DMS79 treated with DMSO at 0.1 percent for 48 hours (cell line): ENCODE measurements around the gene SLC52A3.
A peak's percentile ranks its signal among the peaks of the same experiment; 100 is the strongest.
"Not testable (repeated sequence)": the region's sequence is repeated elsewhere in the genome, so short reads cannot be mapped to it uniquely, and the experiment has no call there.

Experiments used
- DNase-seq: peaks from one replicate; lab custom pipeline; 2025; lab: John Stamatoyannopoulos, UW

The SLC52A3 gene

DNA sequence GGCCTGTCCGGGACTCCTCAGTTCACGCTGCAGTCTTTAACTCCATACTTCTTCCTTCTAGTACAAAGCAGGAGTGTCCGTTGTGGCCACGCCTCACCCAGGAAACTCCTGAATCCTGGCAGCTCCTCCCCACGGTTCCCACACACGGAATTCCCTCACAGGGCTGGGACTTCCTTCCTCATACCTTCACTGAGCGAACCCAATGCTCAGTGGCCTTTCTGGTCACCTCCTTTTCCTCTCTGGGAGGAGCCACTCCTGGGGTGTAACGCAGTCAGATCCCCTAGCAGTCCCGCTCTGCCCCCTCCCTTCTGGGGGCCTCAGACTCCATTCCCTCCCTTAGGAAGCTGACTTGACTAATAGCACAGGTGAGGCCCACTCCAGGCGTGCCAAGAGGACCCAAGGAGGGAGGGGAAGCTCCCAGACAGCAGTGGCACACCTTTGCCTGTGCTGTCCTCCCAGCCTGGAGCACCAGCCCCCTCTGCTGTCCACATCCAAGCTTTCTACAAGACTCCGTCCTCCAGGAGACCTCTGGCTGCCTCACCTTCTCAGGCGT lies at the start of gene SLC52A3:
TSS of gene SLC52A3 (minus strand) at position 75 of the 553 bp plus-strand sequence. CDS start 2,726 bp downstream, outside the sequence.
- DNase-seq = no peak

DNA sequence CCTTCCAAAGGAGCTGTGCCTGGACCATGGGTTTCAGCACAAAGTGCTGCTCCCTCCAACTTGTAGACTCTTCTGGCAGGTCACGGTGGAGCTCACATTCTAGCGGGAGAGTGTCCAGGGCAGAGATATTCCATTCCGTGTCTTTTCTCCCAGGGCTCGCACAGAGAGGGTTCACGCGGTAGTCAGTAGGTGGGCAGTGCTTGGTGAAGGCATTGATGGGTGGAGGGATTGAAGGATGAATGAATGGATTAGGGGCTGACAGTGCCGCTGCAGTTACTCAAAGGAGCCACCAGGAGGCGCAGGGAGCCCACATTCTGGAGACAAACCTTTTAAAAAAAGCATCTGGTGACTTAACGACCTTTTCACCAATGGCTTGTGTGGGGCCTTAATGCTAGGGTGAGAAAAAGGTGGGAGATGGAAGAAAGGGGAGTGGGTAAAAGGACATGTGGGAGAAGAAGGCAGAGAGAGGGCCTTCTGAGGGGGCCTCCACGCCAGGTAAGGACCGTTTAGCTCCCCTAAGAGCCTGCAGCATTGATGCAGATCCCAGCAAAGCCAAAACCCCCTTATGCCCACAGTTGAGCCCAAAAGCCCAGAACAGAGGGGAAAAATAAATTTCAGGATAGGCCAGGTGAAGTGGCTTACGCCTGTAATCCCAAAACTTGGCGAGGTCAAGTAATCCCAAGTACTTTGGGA lies 47.8 kb upstream of the SLC52A3 start:
- DNase-seq = peak; percentile 37

DNA sequence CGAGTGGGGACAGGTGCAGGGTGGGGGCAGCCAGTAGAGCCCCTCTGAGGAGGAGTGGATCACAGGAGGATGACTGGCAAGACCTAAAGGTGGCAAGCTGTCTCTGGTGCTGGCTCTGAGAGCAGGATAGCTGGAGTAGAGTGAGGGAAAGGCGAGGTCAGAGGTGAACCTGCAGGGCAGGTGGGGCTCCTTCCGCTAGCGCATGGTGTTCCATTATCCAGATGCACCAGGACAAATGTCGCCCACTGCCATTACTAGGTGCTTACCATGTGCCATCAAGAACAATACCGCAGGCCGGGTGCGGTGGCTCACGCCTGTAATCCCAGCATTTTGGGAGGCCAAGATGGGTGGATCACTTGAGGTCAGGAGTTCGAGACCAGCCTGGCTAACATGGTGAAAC lies 46.9 kb upstream of the SLC52A3 start:
- DNase-seq = no peak

DNA sequence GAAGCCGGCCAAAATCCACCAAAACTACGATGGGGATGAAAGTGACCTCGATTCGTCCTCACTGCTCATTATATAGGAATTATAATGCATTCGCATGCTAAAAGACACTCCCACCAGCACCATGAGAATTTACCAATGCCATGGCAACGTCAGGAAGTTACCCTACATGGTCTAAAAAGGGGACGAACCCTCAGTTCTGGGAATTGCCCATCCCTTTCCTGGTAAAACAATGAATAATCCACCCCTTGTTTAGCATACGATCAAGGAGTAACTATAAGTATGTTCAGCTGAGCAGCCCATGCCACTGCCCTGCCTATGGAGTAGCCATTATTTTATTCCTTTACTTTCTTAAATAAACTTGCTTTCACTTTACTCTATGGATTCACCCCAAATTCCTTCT lies 45.1 kb upstream of the SLC52A3 start:
- DNase-seq = no peak

DNA sequence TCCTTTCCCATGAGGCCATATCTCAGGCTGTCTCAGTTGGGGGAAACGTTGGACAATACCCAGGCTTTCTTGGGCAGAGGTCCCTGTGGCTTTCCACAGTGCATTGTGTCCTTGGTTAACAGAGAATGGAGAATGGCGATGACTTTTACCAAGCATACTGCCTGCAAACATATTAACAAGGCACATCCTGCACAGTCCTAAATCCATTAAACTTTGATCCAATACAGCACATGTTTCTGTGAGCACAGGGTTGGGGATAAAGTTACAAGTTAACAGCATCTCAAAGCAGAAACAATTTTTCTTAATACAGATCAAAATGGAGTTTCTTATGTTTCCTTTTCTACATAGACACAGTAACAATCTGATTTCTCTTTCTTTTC lies 44.1 kb upstream of the SLC52A3 start:
- DNase-seq = not testable (repeated sequence)

DNA sequence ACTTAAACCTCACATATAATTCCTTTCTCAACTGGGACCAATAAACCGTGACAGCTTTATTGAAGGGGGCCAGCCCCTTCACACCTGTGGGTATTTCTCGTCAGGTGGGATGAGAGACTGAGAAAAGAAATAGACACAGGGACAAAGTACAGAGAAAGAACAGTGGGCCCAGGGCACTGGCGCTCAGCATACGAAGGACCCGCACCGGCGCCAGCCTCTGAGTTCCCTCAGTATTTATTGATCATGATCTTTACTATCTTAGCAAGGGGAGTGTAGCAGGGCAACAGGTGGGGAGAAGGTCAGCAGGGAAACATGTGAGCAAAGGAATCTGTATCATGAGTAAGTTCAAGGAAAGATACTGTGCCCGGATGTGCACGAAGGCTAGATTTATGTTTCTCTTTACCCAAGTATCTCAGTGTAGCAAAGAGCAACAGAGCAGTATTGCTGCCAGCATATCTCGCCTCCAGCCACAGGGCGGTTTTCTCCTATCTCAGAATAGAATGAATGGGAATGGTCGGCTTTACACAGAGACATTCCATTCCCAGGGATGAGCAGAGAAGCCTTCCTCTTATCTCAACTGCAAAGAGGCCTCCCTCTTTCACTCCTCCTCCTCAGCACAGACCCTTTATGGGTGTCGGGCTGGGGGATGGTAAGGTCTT lies 43.6 kb upstream of the SLC52A3 start:
- DNase-seq = not testable (repeated sequence)

DNA sequence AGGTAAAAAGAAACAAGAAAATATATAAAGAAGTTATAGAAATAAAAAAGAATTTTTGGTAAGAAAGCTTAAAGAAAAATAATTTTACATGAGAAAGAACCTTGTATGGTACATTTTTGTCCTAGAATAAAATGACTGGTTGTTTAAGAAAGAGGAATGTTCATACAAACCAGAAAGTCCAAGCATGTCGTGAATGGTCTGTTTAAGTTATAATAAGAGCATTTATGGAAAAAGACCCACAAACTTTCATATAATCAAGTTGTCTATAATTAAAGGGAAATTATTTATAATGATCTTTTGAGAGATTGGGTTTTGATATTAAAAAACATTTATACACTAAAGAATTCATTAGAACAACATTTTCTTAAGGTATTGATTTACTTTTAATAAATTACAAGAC lies 37.4 kb upstream of the SLC52A3 start:
- no peak for DNase-seq

DNA sequence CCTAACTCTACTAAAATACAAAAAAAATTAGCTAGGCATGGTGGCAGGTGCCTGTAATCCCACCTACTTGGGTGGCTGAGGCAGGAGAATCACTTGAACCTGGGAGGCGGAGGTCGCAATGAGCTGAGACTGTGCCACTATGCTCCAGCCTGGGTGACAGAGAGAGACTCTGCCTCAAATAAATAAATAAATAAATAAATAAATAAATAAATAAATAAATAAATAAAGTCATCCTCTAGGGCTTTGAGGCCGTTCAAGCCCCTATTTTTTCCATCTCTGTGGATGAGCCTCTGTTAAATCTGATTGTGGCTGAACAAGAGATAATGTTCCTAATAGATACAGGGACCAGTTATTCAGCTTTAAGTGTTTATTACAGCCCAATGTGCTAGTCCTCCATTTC lies 33.4 kb upstream of the SLC52A3 start:
- no peak for DNase-seq

DNA sequence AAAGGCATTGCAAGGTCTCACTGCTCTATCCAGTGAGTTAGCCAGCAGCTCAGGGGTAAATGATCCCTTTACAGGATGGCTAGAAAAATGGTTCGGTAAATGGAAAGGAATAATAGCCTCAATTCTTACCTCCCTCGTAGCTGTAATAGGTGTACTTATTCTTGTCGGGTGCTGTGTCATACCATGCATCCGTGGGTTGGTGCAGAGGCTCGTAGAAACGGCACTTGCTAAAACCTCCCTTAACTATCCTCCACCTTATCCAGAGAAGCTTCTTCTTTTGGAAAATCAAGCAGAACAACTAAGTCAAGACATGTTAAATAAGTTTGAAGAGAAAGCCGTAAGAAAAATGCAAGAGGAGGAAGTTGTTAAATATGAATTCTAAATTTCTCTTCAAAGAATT lies 31.7 kb upstream of the SLC52A3 start:
- DNase-seq = not testable (repeated sequence)

DNA sequence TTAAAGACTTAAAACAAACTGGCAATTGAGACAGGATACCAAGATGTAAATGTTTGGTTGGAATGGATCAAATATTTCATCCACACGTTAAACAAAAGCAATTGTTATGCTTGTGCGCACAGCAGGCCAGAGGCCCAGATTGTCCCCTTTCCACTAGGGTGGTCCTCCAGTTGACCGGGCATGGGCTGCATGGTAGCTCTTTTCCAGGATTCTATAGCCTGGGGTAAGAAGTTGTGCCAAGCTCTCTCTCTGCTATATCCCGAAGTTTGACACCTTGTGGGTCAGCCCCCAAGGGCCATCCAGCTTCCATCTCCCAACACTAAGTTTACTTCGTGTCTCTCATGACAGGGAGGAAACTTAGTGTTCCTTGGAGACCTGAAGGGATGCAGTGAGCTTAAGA lies 30.4 kb upstream of the SLC52A3 start:
- DNase-seq = not testable (repeated sequence)

DNA sequence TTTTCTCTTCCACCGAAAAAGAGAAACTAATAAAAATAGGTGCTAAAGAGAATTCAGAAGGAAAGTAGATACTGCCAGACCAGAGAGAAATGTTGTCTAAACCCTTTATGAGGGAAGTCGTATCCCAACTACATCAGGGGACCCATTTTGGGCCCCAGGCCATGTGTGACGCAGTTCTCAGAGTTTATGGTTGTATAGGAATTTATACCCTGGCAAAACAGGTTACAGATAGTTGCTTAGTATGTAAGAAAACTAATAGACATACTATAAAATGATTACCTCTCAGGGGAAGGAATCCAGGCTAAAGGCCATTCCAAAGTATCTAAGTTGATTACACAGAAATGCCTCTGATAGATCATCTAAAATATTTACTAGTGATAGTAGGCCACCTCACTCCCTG lies 28.6 kb upstream of the SLC52A3 start:
- DNase-seq = no peak

DNA sequence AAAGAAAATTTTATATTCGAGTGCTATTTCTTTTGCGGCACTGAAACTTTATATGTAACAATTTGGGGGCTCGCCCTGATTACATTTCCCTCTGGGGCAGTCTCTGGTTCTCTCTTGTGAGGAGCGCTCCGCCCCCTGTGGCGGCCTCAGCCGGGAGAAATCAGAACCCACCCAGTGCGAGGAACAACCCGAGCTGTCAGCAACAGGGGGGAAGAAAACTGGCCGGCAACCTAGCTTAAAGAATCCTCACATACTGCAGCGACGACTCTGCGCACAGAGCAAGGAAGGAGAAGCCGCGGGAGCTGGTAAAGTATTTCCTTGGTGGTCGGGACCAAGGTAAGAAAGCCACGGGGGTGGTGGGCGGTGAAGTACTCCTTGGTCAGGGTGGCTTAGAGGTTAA lies 23.9 kb upstream of the SLC52A3 start:
- no peak for DNase-seq

DNA sequence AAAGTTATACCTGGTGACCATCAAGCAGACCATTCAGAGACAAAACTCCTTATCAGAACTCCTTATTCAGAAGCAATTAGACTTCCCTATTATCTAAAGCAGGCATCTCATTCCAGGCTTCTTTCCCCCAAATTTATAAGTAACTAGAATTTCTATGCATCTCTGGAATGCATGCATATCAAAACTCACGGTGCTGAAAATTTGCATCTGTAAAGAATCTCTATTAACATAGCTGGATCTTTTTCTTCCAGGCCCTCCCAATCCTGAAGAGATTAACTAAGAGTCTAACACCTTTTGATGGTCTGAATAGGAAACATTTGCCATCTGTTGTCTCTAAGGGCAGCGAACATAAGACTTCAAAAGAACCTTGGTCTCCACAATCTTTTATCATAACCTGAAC lies 22.8 kb upstream of the SLC52A3 start:
- DNase-seq = no peak

DNA sequence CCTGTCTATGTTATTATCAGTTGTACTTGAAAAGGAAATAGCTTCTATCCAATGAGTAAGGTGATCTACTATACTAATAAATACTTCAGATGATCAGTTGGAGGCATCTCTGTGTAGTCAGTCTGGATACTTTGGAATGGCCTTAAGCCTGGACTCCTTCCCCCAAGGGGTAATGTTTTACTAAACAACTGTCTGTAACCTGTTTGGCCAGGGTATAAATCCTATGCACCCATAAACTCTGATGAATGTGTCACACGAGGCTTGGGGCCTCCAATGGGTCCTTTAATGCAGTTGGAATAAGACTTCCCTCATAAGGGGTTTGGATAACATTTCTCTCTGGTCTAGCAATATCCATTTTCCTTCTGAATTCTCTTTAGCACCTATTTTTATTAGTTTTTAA lies 19.5 kb upstream of the SLC52A3 start:
- DNase-seq = no peak

DNA sequence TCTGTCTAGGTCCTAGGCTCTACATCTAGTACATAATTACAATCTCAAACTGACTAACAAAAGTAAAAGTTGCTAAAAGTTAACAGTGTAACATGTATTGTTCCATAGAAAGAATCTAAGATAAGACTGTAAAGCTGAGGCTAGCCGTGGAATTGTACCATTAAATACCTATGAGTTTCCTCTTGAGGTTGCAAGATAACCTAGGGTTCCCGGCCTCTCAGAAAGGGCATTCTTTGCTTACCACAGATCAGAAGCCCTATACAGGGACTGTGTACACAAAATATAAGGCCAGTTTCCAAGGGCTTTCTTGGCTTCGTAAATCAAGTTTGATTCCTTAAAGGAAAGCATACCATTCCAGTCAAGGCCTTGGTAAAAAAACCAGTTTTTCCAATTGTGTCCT lies 11.5 kb upstream of the SLC52A3 start:
- DNase-seq = no peak

DNA sequence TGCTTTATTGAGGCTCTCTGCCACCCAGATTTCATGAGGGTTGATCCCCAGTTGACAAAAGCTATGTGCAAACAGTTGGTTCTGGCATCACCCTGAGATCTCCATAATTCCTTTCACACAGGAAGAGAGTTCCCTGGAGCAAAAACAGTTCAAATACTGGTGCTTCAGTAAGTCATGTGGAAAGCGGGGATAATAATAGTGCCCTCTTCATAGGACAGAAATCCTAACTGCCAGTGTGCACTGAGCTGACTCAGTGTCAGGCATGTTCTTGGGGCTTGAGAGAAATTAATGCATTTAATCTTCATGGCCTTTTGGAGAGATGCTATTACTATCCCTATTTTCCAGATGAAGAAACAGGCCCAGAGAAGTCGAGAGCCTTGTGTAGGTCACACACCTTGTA lies 7.9 kb upstream of the SLC52A3 start:
- no peak for DNase-seq

DNA sequence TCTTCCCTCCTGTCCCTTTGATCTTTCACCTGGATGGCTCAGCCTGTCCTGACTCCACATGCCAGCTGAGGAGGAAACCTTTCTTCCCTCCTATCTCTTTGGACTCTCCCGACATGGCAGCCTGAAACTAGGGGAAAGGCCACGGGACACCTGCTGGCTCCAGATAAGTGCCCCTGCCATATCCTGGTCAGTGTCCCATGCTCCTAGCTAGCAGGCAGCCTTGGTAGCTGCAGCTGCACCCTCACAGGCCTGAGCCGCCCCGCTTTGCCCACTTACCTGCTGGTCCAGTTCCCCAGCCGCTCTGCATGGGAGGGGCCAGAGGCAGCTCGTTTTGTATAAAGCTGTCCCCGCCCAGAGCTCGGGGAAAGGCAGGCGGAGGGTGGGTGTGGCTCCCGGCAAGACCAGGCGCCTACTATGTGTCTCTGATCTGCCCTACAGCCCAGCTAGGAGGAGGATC lies 7.4 kb upstream of the SLC52A3 start:
- DNase-seq = no peak

DNA sequence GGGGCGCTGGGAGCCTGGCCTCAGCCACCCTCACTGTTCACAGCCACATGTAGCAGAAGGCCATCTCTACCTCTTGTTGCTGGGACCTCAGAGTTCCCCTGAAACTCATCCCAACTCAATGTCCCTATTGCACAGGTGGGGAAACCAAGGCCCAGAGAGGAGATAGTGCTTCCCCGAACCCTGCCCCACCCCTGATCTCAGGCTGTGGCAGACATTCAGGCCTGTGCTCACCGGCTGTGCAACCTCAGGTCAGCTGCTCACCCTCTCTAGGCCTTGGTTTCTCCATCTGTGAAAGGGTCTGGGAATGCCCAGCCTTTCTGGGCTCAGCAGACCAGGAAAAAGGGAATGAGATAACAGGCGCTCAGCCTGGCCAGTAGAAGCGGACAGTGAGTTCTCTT lies 6.4 kb upstream of the SLC52A3 start:
- no peak for DNase-seq

DNA sequence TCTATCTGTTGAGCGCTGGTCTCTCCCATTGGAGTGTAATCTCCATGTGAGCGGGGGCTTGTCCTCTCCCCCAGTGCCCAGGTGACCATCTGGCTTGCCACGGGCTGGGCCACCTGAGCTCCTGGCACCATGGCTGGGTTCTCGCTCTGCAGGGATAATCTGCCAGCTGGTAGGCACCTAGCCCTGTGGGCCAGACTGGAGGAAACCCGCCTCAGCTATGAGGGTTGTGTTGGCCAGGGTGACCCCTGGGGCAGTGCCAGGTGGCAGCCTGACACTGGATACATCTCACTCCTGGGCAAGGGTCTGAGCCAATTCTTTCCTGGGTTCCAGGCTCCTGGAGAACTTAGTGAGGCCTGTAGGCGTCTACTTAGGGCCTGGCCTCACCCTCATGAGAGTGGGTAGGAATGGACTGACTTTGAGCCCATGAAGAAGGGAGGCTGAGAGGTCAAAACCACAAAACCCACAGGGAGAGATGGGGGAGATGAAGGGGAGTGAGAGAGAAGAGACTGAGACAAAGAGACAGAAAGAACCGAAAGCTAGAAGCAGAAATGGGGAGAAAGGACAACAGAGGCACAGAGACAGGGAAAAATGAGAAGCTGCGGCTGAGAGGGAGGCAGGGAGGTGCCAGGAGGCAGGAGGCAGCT lies 5.8 kb upstream of the SLC52A3 start:
- no peak for DNase-seq

DNA sequence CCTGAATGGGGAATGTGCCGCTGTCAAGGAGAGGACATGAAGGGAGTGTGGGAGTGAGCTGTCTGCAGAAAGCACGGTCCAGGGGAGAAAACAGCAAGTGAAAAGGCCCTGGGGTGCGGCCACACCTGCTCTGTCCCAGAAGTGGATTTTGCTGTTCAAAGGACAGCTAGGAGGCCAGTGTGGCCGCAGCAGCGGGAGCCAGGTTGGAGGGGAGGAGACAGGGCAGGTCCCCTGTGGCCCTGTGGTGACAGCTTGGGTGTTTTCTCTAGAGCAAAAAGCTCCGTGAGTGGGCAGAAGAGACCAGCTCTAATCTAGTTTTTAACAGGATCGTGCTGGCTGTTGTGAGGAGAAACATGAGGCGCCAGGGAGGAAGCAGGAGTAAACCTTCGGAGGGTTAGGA lies 4.5 kb upstream of the SLC52A3 start:
- no peak for DNase-seq

DNA sequence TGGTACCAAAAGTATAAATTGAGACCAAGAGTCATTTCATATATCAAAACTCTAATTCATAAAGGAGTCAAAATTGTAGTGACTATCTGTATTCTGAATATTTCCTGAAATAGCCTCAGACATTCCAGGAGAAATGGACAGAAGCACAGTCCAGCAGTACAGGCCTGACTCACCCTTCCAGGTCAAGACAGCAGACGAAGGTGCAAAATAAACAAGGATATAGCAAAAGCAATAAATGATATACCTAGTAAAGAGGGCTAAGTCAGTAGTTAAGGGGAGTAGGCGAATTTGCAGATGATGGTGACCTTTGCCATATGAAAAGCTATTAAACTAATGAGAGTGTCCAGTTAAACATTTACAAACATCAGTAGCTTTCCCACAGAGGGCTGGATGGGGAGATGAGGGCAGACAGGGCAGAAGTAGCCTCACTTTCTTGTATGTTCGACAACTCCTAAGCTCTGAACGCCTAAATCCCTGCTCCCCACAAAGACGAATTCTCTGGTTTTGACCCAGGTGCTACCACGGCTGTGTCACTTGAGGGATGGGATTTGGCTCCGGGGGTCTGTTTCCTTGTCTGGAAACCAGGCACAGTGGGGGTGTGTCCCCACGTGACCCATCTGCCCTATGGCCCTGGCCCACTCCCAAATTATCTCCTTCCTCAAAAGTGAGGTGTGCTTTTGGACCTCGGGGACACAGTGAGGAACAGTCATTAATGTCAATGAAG lies 3.6 kb upstream of the SLC52A3 start:
- no peak for DNase-seq

DNA sequence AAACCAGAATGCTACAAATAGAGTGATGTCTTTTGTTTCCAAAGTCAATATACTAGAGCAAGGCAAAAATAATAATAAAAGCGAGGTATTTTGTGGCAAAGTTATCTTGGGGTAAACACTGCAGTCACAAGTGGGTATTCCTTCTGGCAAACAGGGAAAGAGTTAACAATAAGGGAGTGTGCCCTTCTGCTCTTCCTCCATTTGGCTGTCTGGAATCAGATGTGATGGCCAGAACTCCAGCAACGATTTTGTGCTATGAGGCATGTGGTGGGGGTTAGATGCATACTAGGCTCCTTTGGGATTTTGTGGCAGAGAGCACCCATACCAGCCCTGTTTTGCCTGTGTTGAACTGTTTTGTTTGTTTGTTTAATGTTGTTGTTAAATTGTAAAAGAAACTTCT lies 2.4 kb upstream of the SLC52A3 start:
- no peak for DNase-seq
